Measurements from ENCODE around the gene NXPE4.
"Not testable (repeated sequence)": the region's sequence is repeated elsewhere in the genome, so short reads cannot be mapped to it uniquely, and the experiment has no call there.

NXPE4 gene

GRCh38 chr11:114610550-114610949 lies 15.0 kb upstream of the NXPE4 start:
- DNase-seq (no peak), ATAC-seq (no peak)

GRCh38 chr11:114609429-114609828 lies 13.8 kb upstream of the NXPE4 start:
- ATAC-seq, result no peak

GRCh38 chr11:114608605-114609004 lies 13.0 kb upstream of the NXPE4 start:
- DNase-seq, result not testable (repeated sequence)

More at GRCh38 chr11:114609429-114609828, 13.8 kb upstream of the NXPE4 start:
- DNase-seq, result no peak

GRCh38 chr11:114607753-114608459 lies 12.3 kb upstream of the NXPE4 start:
- DNase-seq (no peak), ATAC-seq (no peak)

More at GRCh38 chr11:114608605-114609004, 13.0 kb upstream of the NXPE4 start:
- not testable (repeated sequence) for ATAC-seq

GRCh38 chr11:114606802-114607075 lies 11.2 kb upstream of the NXPE4 start:
- not testable (repeated sequence) for DNase-seq, ATAC-seq

- DNase-seq (no peak), ATAC-seq (no peak)
These were observed 10.6 kb upstream of the NXPE4 start for GRCh38 chr11:114606003-114606801.

GRCh38 chr11:114605370-114605769 lies 9.8 kb upstream of the NXPE4 start:
- ATAC-seq (no peak), DNase-seq (no peak)

GRCh38 chr11:114604886-114605285 lies 9.3 kb upstream of the NXPE4 start:
- DNase-seq, result no peak

GRCh38 chr11:114604179-114604813 lies 8.7 kb upstream of the NXPE4 start:
- no peak for DNase-seq
- no peak for ATAC-seq

More at GRCh38 chr11:114604886-114605285, 9.3 kb upstream of the NXPE4 start:
- no peak for ATAC-seq

- not testable (repeated sequence) for DNase-seq, ATAC-seq
These were observed 7.6 kb upstream of the NXPE4 start for GRCh38 chr11:114603151-114603550.

- DNase-seq (no peak), ATAC-seq (no peak)
These were observed 2.9 kb upstream of the NXPE4 start for GRCh38 chr11:114598461-114598860.

GRCh38 chr11:114596175-114596919 lies 761 bp upstream of the NXPE4 start:
- DNase-seq (no peak), ATAC-seq (no peak)

- no peak for ATAC-seq
- DNase-seq, result no peak
These were observed 883 bp downstream of the NXPE4 start for GRCh38 chr11:114594703-114595102.

- DNase-seq (no peak), ATAC-seq (no peak)
These were observed 8.1 kb downstream of the NXPE4 start for GRCh38 chr11:114587398-114587953.

- ATAC-seq, result no peak
- DNase-seq, result no peak
These were observed 8.8 kb downstream of the NXPE4 start for GRCh38 chr11:114586797-114587196.

GRCh38 chr11:114571712-114572111 lies 23.9 kb downstream of the NXPE4 start:
- ATAC-seq, result no peak

GRCh38 chr11:114569801-114570200 lies 25.8 kb downstream of the NXPE4 start:
- DNase-seq, result no peak
- ATAC-seq, result no peak

More at GRCh38 chr11:114571712-114572111, 23.9 kb downstream of the NXPE4 start:
- no peak for DNase-seq

GRCh38 chr11:114566276-114566675 lies 29.3 kb downstream of the NXPE4 start:
- ATAC-seq, result no peak
- DNase-seq, result no peak

- no peak for DNase-seq
- ATAC-seq, result no peak
These were observed 30.8 kb downstream of the NXPE4 start for GRCh38 chr11:114564831-114565230.

- no peak for DNase-seq
These were observed 32.5 kb downstream of the NXPE4 start for GRCh38 chr11:114563077-114563476.

GRCh38 chr11:114562166-114562916 lies 33.2 kb downstream of the NXPE4 start:
- ATAC-seq, result no peak
- DNase-seq, result no peak

More at GRCh38 chr11:114563077-114563476, 32.5 kb downstream of the NXPE4 start:
- no peak for ATAC-seq
